GM12878 (cell line): ENCODE results near the gene TLX2. TPM values are rescaled to one million over a fixed set of nuclear protein-coding genes. Genes with fewer than 3 reads are reported as not detected.

ENCODE experiments used
- ATAC-seq: fragments of 200-7000 bp; cut with Tn5 transposase; 3 replicates; pipeline ENCODE4 v1.9.1; 2020; ENCODE audit warnings: mild to moderate bottlenecking, moderate library complexity
- BruUV-seq: library from RNA; stranded (reverse); fragments of 400-500 nt; replicated peaks from 2 replicates; lab custom pipeline; 2021; lab: Mats Ljungman, UMichigan
- CTCF ChIA-PET: fragments of 300-600 bp; sonication (Branson Sonifier 250); formaldehyde crosslinking; extraction: SDS; loops from one replicate; lab custom pipeline; 2021; ENCODE audit warnings: inconsistent platforms; lab: Yijun Ruan, JAX
- POLR2A ChIA-PET: fragments of 350-600 bp; formaldehyde crosslinking; extraction: SDS; loops from one replicate; lab custom pipeline; 2021; ENCODE audit warnings: inconsistent platforms; lab: Charles Lee
- RAD21 ChIA-PET: fragments of 300-600 bp; sonication (Branson Sonifier 250); formaldehyde crosslinking; loops from one replicate; lab custom pipeline; 2023; ENCODE audit warnings: antibody characterized with exemption; ENCODE audit not compliant: unreplicated experiment; lab: Charles Lee
- SMC1A ChIA-PET: fragments of 300-600 bp; sonication (Branson Sonifier 250); formaldehyde crosslinking; loops from one replicate; lab custom pipeline; 2023; ENCODE audit not compliant: unreplicated experiment, uncharacterized antibody; lab: Charles Lee
- DNase-seq: peaks from one replicate; pipeline ENCODE4 v3.0.0-alpha.2; 2011; ENCODE audit warnings: low read depth, low spot score
- FAIRE-seq: peaks from 3 replicates; lab custom pipeline; 2011; peaks lifted over from hg19 to GRCh38; lab: Jason Lieb, UNC
- H2AFZ ChIP-seq: 2 replicates; pipeline ENCODE4 v1.6.0; 2011; ENCODE audit warnings: low read depth, low read length, control low read depth; ENCODE audit not compliant: control insufficient read depth
- H3K27ac ChIP-seq: 2 replicates; pipeline ENCODE4 v1.5.1; 2011; ENCODE audit warnings: control low read depth; ENCODE audit not compliant: control insufficient read depth, insufficient read depth
- H3K27me3 ChIP-seq, 2 experiments: replicated peaks in 1 of 2; 2 replicates each; pipeline versions ENCODE4 v1.6.0 to v1.6.1; 2011; ENCODE audit warnings: low read length in 1 of 2; ENCODE audit not compliant: control insufficient read depth in 2 of 2, insufficient read depth in 2 of 2
- H3K36me3 ChIP-seq, 2 experiments: 2 replicates each; pipeline ENCODE4 v1.5.1; 2011; ENCODE audit warnings: low read length in 1 of 2; ENCODE audit not compliant: control insufficient read depth in 2 of 2, insufficient read depth in 2 of 2
- H3K4me1 ChIP-seq: 2 replicates; pipeline ENCODE4 v1.6.1; 2011; ENCODE audit warnings: mild to moderate bottlenecking, low read length, moderate library complexity, mixed read lengths; ENCODE audit not compliant: control insufficient read depth, insufficient read depth
- H3K4me2 ChIP-seq: 2 replicates; pipeline ENCODE4 v1.6.0; 2011; ENCODE audit warnings: control low read depth; ENCODE audit not compliant: control insufficient read depth, insufficient read depth
- H3K4me3 ChIP-seq: fragments of 200-600 bp; sonication (generic); 2 replicates; pipeline ENCODE4 v1.5.1; 2016
- H3K79me2 ChIP-seq: 2 replicates; pipeline ENCODE4 v1.6.0; 2011; ENCODE audit warnings: low read length; ENCODE audit not compliant: control insufficient read depth, insufficient read depth
- H3K9ac ChIP-seq: 2 replicates; pipeline ENCODE4 v1.8.0; 2011; ENCODE audit warnings: low read length, control low read depth, mixed read lengths; ENCODE audit not compliant: control insufficient read depth, insufficient read depth
- H3K9me3 ChIP-seq: replicated peaks from 3 replicates; pipeline ENCODE4 v1.5.1; 2011; ENCODE audit warnings: mild to moderate bottlenecking, low read length; ENCODE audit not compliant: control insufficient read depth, insufficient read depth
- H4K20me1 ChIP-seq: 2 replicates; pipeline ENCODE4 v1.6.0; 2011; ENCODE audit not compliant: control insufficient read depth, insufficient read depth
- EP300 ChIP-seq, 2 experiments: fragments of 150-350 bp in 1 of 2; IDR thresholded peaks; 2 replicates each; pipeline ENCODE4 v1.6.1; 2011 to 2012; ENCODE audit warnings: low read depth in 2 of 2, low read length in 2 of 2, borderline replicate concordance in 1 of 2, improper control_type of control experiment in 1 of 2, inconsistent platforms in 1 of 2; ENCODE audit not compliant: control insufficient read depth in 1 of 2
- FOS ChIP-seq: IDR thresholded peaks from 3 replicates; pipeline ENCODE4 v1.6.1; 2011; ENCODE audit warnings: borderline replicate concordance; ENCODE audit not compliant: insufficient read length; ENCODE audit errors: extremely low read depth
- HCFC1 ChIP-seq: fragments of 150-350 bp; IDR thresholded peaks from 2 replicates; pipeline ENCODE4 v1.6.1; 2014; ENCODE audit warnings: low read length
- KLF5 ChIP-seq: fragments of 450-650 bp; IDR thresholded peaks from 2 replicates; pipeline ENCODE4 v1.6.1; 2014; ENCODE audit warnings: mild to moderate bottlenecking; ENCODE audit not compliant: partially characterized antibody
- MEF2B ChIP-seq: fragments of 450-650 bp; IDR thresholded peaks from 2 replicates; pipeline ENCODE4 v1.6.1; 2018; ENCODE audit warnings: mild to moderate bottlenecking, moderate library complexity; ENCODE audit not compliant: partially characterized antibody, poor library complexity, severe bottlenecking
- MLLT1 ChIP-seq: fragments of 450-650 bp; IDR thresholded peaks from 2 replicates; pipeline ENCODE4 v1.6.1; 2016; ENCODE audit warnings: mild to moderate bottlenecking
- MXI1 ChIP-seq: fragments of 150-350 bp; IDR thresholded peaks from 2 replicates; pipeline ENCODE4 v1.6.1; 2011; ENCODE audit warnings: low read depth, mild to moderate bottlenecking, inconsistent platforms, low read length, improper control_type of control experiment
- RB1 ChIP-seq: fragments of 450-650 bp; formaldehyde crosslinking; IDR thresholded peaks from 2 replicates; pipeline ENCODE4 v1.6.1; 2017; ENCODE audit warnings: mild to moderate bottlenecking, borderline replicate concordance
- SMAD1 ChIP-seq: fragments of 450-650 bp; IDR thresholded peaks from 2 replicates; pipeline ENCODE4 v1.6.1; 2018; ENCODE audit warnings: mild to moderate bottlenecking, low read depth; ENCODE audit not compliant: partially characterized antibody
- SMAD5 ChIP-seq: IDR thresholded peaks from 2 replicates; pipeline ENCODE4 v1.6.1; 2016; ENCODE audit warnings: antibody characterized with exemption, low read depth
- SMC3 ChIP-seq: IDR thresholded peaks from 2 replicates; pipeline ENCODE4 v1.6.1; 2011; ENCODE audit warnings: low read length, improper control_type of control experiment, borderline replicate concordance
- ZZZ3 ChIP-seq: IDR thresholded peaks from 2 replicates; pipeline ENCODE4 v1.6.1; 2011; ENCODE audit warnings: low read depth; ENCODE audit not compliant: control insufficient read depth, insufficient read length
- WGBS: methylation state at CpG from one replicate; pipeline ENCODE4 v1.1.6; 2016; ENCODE audit warnings: low lambda C conversion rate; ENCODE audit not compliant: insufficient replicate concordance, insufficient coverage; ENCODE audit errors: missing lambda C conversion rate; 5-methylcytosine and 5-hydroxymethylcytosine counted together
- in situ Hi-C: fragments of 300-500 bp; cut with MboI; formaldehyde crosslinking; loops from 9 replicates; pipeline ENCODE4 v1.14.3; 2018; ENCODE audit warnings: mixed read lengths
- intact Hi-C: fragments of 100-400 bp; cut with micrococcal nuclease; formaldehyde crosslinking; loops from one replicate; pipeline ENCODE4 v1.14.2; 2022; ENCODE audit not compliant: unreplicated experiment
- polyA plus RNA-seq, 11 experiments: library from polyadenylated mRNA; depleted of rRNA in 4 of 11; unstranded in 6 of 11; stranded (reverse) in 5 of 11; fragments of >200 nt; fragmentation: Nextera tagmentation in 4 of 11; fragmentation: Illumina TruSeq in 1 of 11; extraction: Ambion mirVana in 4 of 11; extraction: Trizol in 1 of 11; gene quantifications; 1 replicate in 1 of 11; 2 replicates in 10 of 11; pipeline versions ENCODE4 v1.2.1 to v1.2.3, GENCODE V29; 2011 to 2016; ENCODE audit warnings: inconsistent platforms in 2 of 11, missing spikeins in 2 of 11, low read depth in 1 of 11
- total RNA-seq, 4 experiments: library from RNA; depleted of rRNA in 3 of 4; stranded (reverse); fragments of >200 nt in 3 of 4; fragmentation: Illumina TruSeq in 1 of 4; extraction: Trizol in 1 of 4; gene quantifications; 2 replicates each; pipeline versions ENCODE4 v1.2.1 to v1.2.3, GENCODE V29; 2013 to 2021
- TF ChIP-seq, protein P1 (sequence below): fragments of 450-650 bp; IDR thresholded peaks from 2 replicates; pipeline ENCODE4 v1.6.1; 2017; ENCODE audit warnings: mild to moderate bottlenecking
- TF ChIP-seq, protein P2 (sequence below): fragments of 450-650 bp; formaldehyde crosslinking; IDR thresholded peaks from 2 replicates; pipeline ENCODE4 v1.4.0; 2022; ENCODE audit warnings: mild to moderate bottlenecking, moderate library complexity

The TLX2 gene
- total and polyA plus RNA-seq, 10 of the 15 experiments (the other 5 are each of a cell fraction or from before 2014, with no cell fraction given), result 0.06 to 5.5 (median 3.6) TPM; not detected in 1

DNA sequence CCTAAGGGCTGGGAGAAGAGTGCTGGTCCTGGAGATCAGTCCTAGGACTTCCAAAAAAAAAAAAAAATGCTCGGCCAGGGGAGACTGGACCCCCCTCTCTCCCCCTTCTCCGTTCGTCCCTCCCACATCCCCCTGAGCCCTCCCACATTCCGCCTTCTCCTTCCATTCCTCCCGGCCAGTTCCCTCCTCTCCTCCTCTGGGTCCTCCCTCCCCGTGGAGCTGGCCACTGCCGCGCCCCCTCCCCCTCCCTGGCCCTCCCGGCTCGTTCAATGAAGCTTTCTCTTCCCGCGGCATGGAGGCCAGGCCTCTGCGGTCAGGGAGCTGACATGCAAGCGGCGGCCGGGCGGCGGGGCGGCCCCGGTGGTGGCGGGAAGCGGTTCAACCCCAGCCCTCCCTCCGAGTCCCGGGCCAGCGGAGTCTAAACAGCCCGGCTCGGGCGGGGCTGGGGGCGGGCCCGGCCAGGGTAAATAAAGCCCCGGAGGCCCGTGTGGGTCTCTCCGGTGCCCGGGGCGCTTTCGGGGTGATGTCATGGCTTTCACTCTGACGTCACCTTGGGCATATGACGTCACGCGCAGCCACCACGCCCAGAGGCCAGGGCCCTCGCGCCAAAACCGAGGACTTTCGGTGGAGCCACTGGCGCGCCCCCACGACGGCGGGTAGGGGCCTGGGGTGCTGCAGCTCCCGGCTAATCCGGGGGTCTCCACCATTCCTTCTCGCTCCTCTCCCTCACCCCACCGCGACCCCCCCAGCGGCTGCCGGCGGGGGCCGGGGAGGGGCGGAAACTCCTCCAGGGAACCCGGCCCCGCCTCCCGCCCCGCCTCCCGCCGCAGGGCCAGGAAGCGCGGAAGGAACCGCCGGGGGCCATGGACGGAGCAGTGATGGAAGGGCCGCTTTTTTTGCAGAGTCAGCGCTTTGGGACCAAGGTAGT lies 39.9 kb downstream of the TLX2 start, which contains the start of the genes DOK1 and LOXL3:
DOK1 (plus strand) TSS at position 829 of the 928 bp plus-strand sequence; CDS start at position 864, 35 bp downstream.
LOXL3 (minus strand) TSS at position 51 of the 928 bp plus-strand sequence. CDS start 1,308 bp downstream, outside the sequence.
- Histone ChIP-seq H3K36me3 (peaks cover 1 to 11% of the 10 kb centered on the region in 2 experiments; a peak in 2 of 4 replicates), H3K27me3 (no peaks in the 10 kb centered on the region), H3K79me2 (peaks cover 75% of the 10 kb centered on the region), H3K9me3 (no peaks in the 10 kb centered on the region; the same call in 2 of the 3 replicates), H3K27ac (peak within 1 kb of the TSS; percentile 93), H3K4me2 (peak within 1 kb of the TSS; percentile 95), H2AFZ (peak within 1 kb of the TSS; percentile 87), H4K20me1 (no peaks in the 10 kb centered on the region), H3K4me3 (peak within 1 kb of the TSS; percentile 95), H3K4me1 (peaks cover 29% of the 10 kb centered on the region), H3K9ac (peak within 1 kb of the TSS; percentile 96)
- BruUV-seq, result no TSS peak
- ATAC-seq (peak; percentile 69), FAIRE-seq (no peak), DNase-seq (no peak)
- intact Hi-C loops, result loop anchor here (1.0 to 2.0 kb wide), 3 partner anchors 17 to 31 kb away; no protein-coding TSS in a partner anchor
- in situ Hi-C loops, result no loop called here
- SMC1A ChIA-PET, result interaction anchor here (1.1 to 6.8 kb wide), 8 partner anchors 12 to 32 kb away, joined by 3 to 106 read pairs (median 6); partner anchors contain the start of genes AUP1 and HTRA2
- under 1% methylated on average over 36 of the region's 73 CpGs for WGBS
- RAD21 ChIA-PET, result interaction anchor here (0.7 to 8.6 kb wide), 6 partner anchors 15 to 112 kb away, joined by 3 to 96 read pairs (median 15); partner anchors contain the start of genes AUP1 and HTRA2
- CTCF ChIA-PET, result interaction anchor here (1.1 to 8.5 kb wide), 6 partner anchors 10 to 32 kb away, joined by 3 to 115 read pairs (median 5); no protein-coding TSS in a partner anchor
- POLR2A ChIA-PET, result interaction anchor here (0.6 to 17.8 kb wide), 5 partner anchors 22 to 558 kb away, joined by 3 to 441 read pairs (median 5); no protein-coding TSS in a partner anchor
- TF ChIP-seq, protein P1, sequence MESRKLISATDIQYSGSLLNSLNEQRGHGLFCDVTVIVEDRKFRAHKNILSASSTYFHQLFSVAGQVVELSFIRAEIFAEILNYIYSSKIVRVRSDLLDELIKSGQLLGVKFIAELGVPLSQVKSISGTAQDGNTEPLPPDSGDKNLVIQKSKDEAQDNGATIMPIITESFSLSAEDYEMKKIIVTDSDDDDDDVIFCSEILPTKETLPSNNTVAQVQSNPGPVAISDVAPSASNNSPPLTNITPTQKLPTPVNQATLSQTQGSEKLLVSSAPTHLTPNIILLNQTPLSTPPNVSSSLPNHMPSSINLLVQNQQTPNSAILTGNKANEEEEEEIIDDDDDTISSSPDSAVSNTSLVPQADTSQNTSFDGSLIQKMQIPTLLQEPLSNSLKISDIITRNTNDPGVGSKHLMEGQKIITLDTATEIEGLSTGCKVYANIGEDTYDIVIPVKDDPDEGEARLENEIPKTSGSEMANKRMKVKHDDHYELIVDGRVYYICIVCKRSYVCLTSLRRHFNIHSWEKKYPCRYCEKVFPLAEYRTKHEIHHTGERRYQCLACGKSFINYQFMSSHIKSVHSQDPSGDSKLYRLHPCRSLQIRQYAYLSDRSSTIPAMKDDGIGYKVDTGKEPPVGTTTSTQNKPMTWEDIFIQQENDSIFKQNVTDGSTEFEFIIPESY, result no peak
- TF ChIP-seq MXI1, result 0 out of 2 replicates have a peak, but pooled peaks have one; percentile 12
- TF ChIP-seq SMAD5, result no peak
- no peak for TF ChIP-seq ZZZ3
- no peak for TF ChIP-seq MLLT1
- TF ChIP-seq EP300 (IDR thresholded peaks at IDR 0.05; ENCODE audit: borderline replicate concordance in 1 of 2, control insufficient read depth in 1 of 2, low read depth in 2 of 2, low read length in 2 of 2), result peak in 1 of 2 experiments; percentile 28; a peak in 1 of 4 replicates
- TF ChIP-seq SMAD1, result no peak
- TF ChIP-seq RB1, result peak; percentile 89; the same call in 1 of the 2 replicates
- TF ChIP-seq FOS, result no peak
- TF ChIP-seq SMC3, result no peak
- no peak for TF ChIP-seq MEF2B
- no peak for TF ChIP-seq HCFC1
- peak; percentile 44 for TF ChIP-seq KLF5
- TF ChIP-seq, protein P2, sequence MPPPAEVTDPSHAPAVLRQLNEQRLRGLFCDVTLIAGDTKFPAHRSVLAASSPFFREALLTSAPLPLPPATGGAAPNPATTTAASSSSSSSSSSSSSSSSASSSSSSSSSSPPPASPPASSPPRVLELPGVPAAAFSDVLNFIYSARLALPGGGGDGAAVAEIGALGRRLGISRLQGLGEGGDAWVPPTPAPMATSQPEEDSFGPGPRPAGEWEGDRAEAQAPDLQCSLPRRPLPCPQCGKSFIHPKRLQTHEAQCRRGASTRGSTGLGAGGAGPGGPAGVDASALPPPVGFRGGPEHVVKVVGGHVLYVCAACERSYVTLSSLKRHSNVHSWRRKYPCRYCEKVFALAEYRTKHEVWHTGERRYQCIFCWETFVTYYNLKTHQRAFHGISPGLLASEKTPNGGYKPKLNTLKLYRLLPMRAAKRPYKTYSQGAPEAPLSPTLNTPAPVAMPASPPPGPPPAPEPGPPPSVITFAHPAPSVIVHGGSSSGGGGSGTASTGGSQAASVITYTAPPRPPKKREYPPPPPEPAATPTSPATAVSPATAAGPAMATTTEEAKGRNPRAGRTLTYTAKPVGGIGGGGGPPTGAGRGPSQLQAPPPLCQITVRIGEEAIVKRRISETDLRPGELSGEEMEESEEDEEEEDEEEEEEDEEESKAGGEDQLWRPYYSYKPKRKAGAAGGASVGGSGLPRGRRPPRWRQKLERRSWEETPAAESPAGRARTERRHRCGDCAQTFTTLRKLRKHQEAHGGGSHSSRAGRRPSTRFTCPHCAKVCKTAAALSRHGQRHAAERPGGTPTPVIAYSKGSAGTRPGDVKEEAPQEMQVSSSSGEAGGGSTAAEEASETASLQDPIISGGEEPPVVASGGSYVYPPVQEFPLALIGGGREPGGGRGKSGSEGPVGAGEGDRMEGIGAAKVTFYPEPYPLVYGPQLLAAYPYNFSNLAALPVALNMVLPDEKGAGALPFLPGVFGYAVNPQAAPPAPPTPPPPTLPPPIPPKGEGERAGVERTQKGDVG (CRISPR knock-in tag), result no peak; the same call in 1 of the 2 replicates
